ENCODE measurements around the gene SF3A2.

DNA sequence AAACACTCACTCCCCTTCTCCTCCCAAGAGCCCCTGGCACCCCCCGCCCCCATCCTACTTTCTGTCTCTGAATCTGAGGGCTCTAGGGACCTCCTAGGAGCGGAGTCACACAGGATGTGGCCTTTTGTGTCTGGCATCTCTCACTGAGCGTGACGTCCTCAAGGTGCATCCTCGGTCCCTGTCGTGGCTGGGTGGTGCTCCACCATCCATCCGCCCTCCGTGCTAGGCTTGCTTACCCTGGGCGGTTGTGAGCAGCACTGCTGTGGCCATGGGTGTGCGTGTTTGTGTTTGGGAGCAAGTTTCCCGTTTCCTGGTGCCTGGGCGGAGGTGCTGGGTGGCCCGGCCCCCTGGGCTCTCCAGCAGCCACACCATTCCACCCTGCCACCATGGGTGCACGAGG, 12.7 kb upstream of the SF3A2 start:
- TF ChIP-seq POLR2A (IDR thresholded peaks at IDR 0.05) (no peak), CTCF (IDR thresholded peaks at IDR 0.05) (no peak), POLR2AphosphoS5 (IDR thresholded peaks at IDR 0.05) (no peak)

Measured in sigmoid colon (tissue), 4 donors.